B cell (primary cell): ENCODE data around the gene C19orf44. TPM values are rescaled to one million over a fixed set of nuclear protein-coding genes. Genes with fewer than 3 reads are reported as not detected.
A peak's percentile ranks its signal among the peaks of the same experiment; 100 is the strongest.

Source experiments
- ATAC-seq: fragments of 200-7000 bp; cut with Tn5 transposase; one replicate; pipeline ENCODE4 v1.10.0; 2021; ENCODE audit warnings: low read depth, mild to moderate bottlenecking, moderate number of reproducible peaks, moderate library complexity
- CTCF ChIA-PET: fragments of 350-600 bp; sonication (Branson Sonifier 250); formaldehyde crosslinking; loops from one replicate; lab custom pipeline; 2021; ENCODE audit warnings: antibody characterized with exemption, inconsistent platforms; lab: Charles Lee
- POLR2A ChIA-PET: fragments of 350-600 bp; sonication (Branson Sonifier 250); formaldehyde crosslinking; loops from one replicate; lab custom pipeline; 2021; ENCODE audit warnings: antibody characterized with exemption; lab: Charles Lee
- DNase-seq: peaks from one replicate; pipeline ENCODE4 v3.0.0; 2013
- H2AFZ ChIP-seq: 2 replicates; pipeline ENCODE4 v1.6.1; 2012; ENCODE audit warnings: mild to moderate bottlenecking, low read depth, low read length; ENCODE audit not compliant: insufficient read depth, poor library complexity, severe bottlenecking
- H3K27ac ChIP-seq, 2 donors: 1 replicate in 1 of 2; 2 replicates in 1 of 2; pipeline ENCODE4 v1.5.1; 2012 to 2013; ENCODE audit warnings: low read length in 2 of 2, mild to moderate bottlenecking in 2 of 2, moderate library complexity in 1 of 2
- H3K27me3 ChIP-seq, 4 experiments: fragments of 200-600 bp in 1 of 4; sonication (generic) in 1 of 4; replicated peaks in 1 of 4; 1 replicate in 2 of 4; 2 replicates in 2 of 4; pipeline versions ENCODE4 v1.6.1 to v1.7.0; 2013 to 2016; ENCODE audit warnings: low read length in 3 of 4, mild to moderate bottlenecking in 2 of 4, mixed read lengths in 1 of 4, moderate library complexity in 1 of 4; ENCODE audit not compliant: insufficient read depth in 4 of 4, control insufficient read depth in 3 of 4; ENCODE audit errors: control extremely low read depth in 1 of 4
- H3K36me3 ChIP-seq, 2 experiments: replicated peaks in 1 of 2; 1 replicate in 1 of 2; 2 replicates in 1 of 2; pipeline versions ENCODE4 v1.6.1 to v1.7.1; 2013; ENCODE audit warnings: low read length in 1 of 2; ENCODE audit not compliant: insufficient read depth in 2 of 2, control insufficient read depth in 1 of 2; ENCODE audit errors: control extremely low read depth in 1 of 2, extremely low read depth in 1 of 2
- H3K4me1 ChIP-seq, 2 donors: fragments of 200-600 bp in 1 of 2; sonication (generic) in 1 of 2; 1 replicate in 1 of 2; 2 replicates in 1 of 2; pipeline versions ENCODE4 v1.5.1 to v1.6.1; 2013 to 2017; ENCODE audit warnings: low read length in 2 of 2; ENCODE audit not compliant: control insufficient read depth in 2 of 2, insufficient read depth in 2 of 2
- H3K4me2 ChIP-seq: replicated peaks from 2 replicates; pipeline ENCODE3; 2012; ENCODE audit warnings: mild to moderate bottlenecking, low read depth, low read length; ENCODE audit not compliant: poor library complexity, severe bottlenecking
- H3K4me3 ChIP-seq, 5 experiments: fragments of 200-600 bp in 1 of 5; sonication (generic) in 1 of 5; 1 replicate in 3 of 5; 2 replicates in 2 of 5; pipeline versions ENCODE4 v1.5.1 to v1.7.0; 2011 to 2016; ENCODE audit warnings: low read length in 4 of 5, mild to moderate bottlenecking in 4 of 5, low read depth in 2 of 5, control low read depth in 1 of 5, moderate library complexity in 1 of 5; ENCODE audit not compliant: insufficient read depth in 1 of 5; ENCODE audit errors: control extremely low read depth in 1 of 5, extremely low read depth in 1 of 5
- H3K79me2 ChIP-seq: fragments of 200-600 bp; sonication (generic); one replicate; pipeline ENCODE4 v1.6.0; 2016; ENCODE audit warnings: low read length; ENCODE audit not compliant: control insufficient read depth, insufficient read depth
- H3K9ac ChIP-seq: fragments of 200-600 bp; sonication (generic); 2 replicates; pipeline ENCODE4 v1.6.1; 2017; ENCODE audit warnings: mild to moderate bottlenecking, low read length, moderate library complexity
- H3K9me3 ChIP-seq, 3 donors: one replicate each; pipeline versions ENCODE4 v1.6.1 to v1.7.1; 2013; ENCODE audit warnings: low read length in 2 of 3; ENCODE audit not compliant: control insufficient read depth in 2 of 3, insufficient read depth in 1 of 3; ENCODE audit errors: control extremely low read depth in 1 of 3
- H4K20me1 ChIP-seq: 2 replicates; pipeline ENCODE4 v1.6.0; 2012; ENCODE audit warnings: mild to moderate bottlenecking, low read length; ENCODE audit not compliant: insufficient read depth, control insufficient read depth, poor library complexity, severe bottlenecking
- H3K27ac Mint-ChIP-seq: one replicate; pipeline ENCODE4 v1.8.0; 2021; ENCODE audit warnings: mixed read lengths
- H3K27me3 Mint-ChIP-seq: one replicate; pipeline ENCODE4 v1.8.0; 2021; ENCODE audit warnings: mixed read lengths
- H3K4me1 Mint-ChIP-seq: one replicate; pipeline ENCODE4 v1.8.0; 2021; ENCODE audit warnings: mixed read lengths
- H3K4me3 Mint-ChIP-seq: one replicate; pipeline ENCODE4 v1.8.0; 2021; ENCODE audit warnings: mixed read lengths
- H3K9me3 Mint-ChIP-seq: one replicate; pipeline ENCODE4 v1.8.0; 2022; ENCODE audit warnings: mixed read lengths; ENCODE audit not compliant: insufficient read depth
- EZH2 ChIP-seq: IDR thresholded peaks from 2 replicates; pipeline ENCODE4 v1.6.1; 2012; ENCODE audit warnings: borderline replicate concordance, low read depth, mild to moderate bottlenecking, moderate library complexity, low read length; ENCODE audit not compliant: insufficient read depth, poor library complexity, severe bottlenecking
- WGBS: methylation state at CpG from one replicate; pipeline ENCODE4 v1.1.5; 2013; ENCODE audit warnings: missing lambda C conversion rate; ENCODE audit not compliant: insufficient coverage; 5-methylcytosine and 5-hydroxymethylcytosine counted together
- intact Hi-C: fragments of 100-400 bp; cut with micrococcal nuclease; formaldehyde crosslinking; loops from one replicate; pipeline ENCODE4 v1.10.0; 2022
- polyA plus RNA-seq: library from polyadenylated mRNA; depleted of rRNA; stranded (reverse); fragments of >200 nt; gene quantifications from 2 replicates; pipeline ENCODE4 v1.2.3, GENCODE V29; 2012
- total RNA-seq, 2 donors: library from RNA; stranded (reverse); fragments of 120-200 nt in 1 of 2; gene quantifications; 1 replicate in 1 of 2; 2 replicates in 1 of 2; pipeline versions ENCODE4 v1.2.3 to v1.2.4, GENCODE V29; 2013 to 2022
- TF ChIP-seq, protein P1 (sequence below): fragments of 200-600 bp; IDR thresholded peaks from one replicate; pipeline ENCODE4 v1.8.0; 2022; ENCODE audit warnings: antibody characterized with exemption, mild to moderate bottlenecking

Gene C19orf44
- total and polyA plus RNA-seq, 2 donors (not counting 1 experiment from before 2014, with no cell fraction given) = 4.9 to 8.4 TPM

GRCh38 chr19:16521715-16522289 lies 25.6 kb downstream of the C19orf44 start:
- Histone ChIP-seq H3K79me2 (peaks cover 1% of the 10 kb centered on the region), H3K27me3 (no peaks in the 10 kb centered on the region), H3K4me1 (no peaks in the 10 kb centered on the region), H3K9me3 (no peaks in the 10 kb centered on the region), H2AFZ (no peak overlapping the region), H3K4me2 (no peak overlapping the region), H3K9ac (no peak overlapping the region), H3K36me3 (peaks cover 2 to 88% of the 10 kb centered on the region in 2 experiments), H4K20me1 (peaks cover 15% of the 10 kb centered on the region), H3K27ac (no peak overlapping the region), H3K4me3 (no peak overlapping the region)
- DNase-seq = peak; percentile 9
- Mint-ChIP-seq H3K27me3 (no peaks in the 10 kb centered on the region), H3K9me3 (no peaks in the 10 kb centered on the region), H3K4me1 (no peaks in the 10 kb centered on the region), H3K27ac (no peak overlapping the region), H3K4me3 (no peak overlapping the region)
- POLR2A ChIA-PET = interaction anchor here (0.6 kb wide), 1 partner anchor 7 kb away, joined by 5 read pairs; no protein-coding TSS in a partner anchor
- intact Hi-C loops = no loop called here
- no peak for ATAC-seq
- TF ChIP-seq, protein P1, sequence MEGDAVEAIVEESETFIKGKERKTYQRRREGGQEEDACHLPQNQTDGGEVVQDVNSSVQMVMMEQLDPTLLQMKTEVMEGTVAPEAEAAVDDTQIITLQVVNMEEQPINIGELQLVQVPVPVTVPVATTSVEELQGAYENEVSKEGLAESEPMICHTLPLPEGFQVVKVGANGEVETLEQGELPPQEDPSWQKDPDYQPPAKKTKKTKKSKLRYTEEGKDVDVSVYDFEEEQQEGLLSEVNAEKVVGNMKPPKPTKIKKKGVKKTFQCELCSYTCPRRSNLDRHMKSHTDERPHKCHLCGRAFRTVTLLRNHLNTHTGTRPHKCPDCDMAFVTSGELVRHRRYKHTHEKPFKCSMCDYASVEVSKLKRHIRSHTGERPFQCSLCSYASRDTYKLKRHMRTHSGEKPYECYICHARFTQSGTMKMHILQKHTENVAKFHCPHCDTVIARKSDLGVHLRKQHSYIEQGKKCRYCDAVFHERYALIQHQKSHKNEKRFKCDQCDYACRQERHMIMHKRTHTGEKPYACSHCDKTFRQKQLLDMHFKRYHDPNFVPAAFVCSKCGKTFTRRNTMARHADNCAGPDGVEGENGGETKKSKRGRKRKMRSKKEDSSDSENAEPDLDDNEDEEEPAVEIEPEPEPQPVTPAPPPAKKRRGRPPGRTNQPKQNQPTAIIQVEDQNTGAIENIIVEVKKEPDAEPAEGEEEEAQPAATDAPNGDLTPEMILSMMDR = no peak
- no peak for TF ChIP-seq EZH2
- whole genome bisulfite sequencing = 100% methylated on average over 8 of the region's 10 CpGs
- CTCF ChIA-PET = no interaction called here

GRCh38 chr19:16522559-16523377 lies 26.6 kb downstream of the C19orf44 start:
- WGBS = 97% methylated on average over 22 of the region's 25 CpGs
- Mint-ChIP-seq H3K4me3 (no peak overlapping the region), H3K27ac (no peak overlapping the region), H3K9me3 (no peaks in the 10 kb centered on the region), H3K27me3 (no peaks in the 10 kb centered on the region), H3K4me1 (no peaks in the 10 kb centered on the region)
- no peaks in the 10 kb centered on the region for H3K27me3 ChIP-seq
- intact Hi-C loops = no loop called here
- no peak overlapping the region for H2AFZ ChIP-seq
- H3K36me3 ChIP-seq = peaks cover 0 to 89% of the 10 kb centered on the region in 2 experiments
- H3K27ac ChIP-seq = no peak overlapping the region
- H4K20me1 ChIP-seq = peaks cover 16% of the 10 kb centered on the region
- ChIA-PET CTCF (no interaction called here), POLR2A (interaction anchor here (0.6 kb wide), 1 partner anchor 8 kb away, joined by 5 read pairs; no protein-coding TSS in a partner anchor)
- no peak overlapping the region for H3K4me2 ChIP-seq
- DNase-seq (no peak), ATAC-seq (no peak)
- H3K4me1 ChIP-seq = no peaks in the 10 kb centered on the region
- no peak for TF ChIP-seq EZH2
- TF ChIP-seq, protein P1 = no peak
- H3K4me3 ChIP-seq = no peak overlapping the region
- H3K9me3 ChIP-seq = no peaks in the 10 kb centered on the region
- H3K9ac ChIP-seq = no peak overlapping the region
- H3K79me2 ChIP-seq = peaks cover 8% of the 10 kb centered on the region
